Neural progenitor cell (in vitro differentiated cells): ENCODE measurements around the gene ECSIT. TPM values are rescaled to one million over a fixed set of nuclear protein-coding genes. Genes with fewer than 3 reads are reported as not detected.
"Not testable (repeated sequence)": the region's sequence is repeated elsewhere in the genome, so short reads cannot be mapped to it uniquely, and the experiment has no call there.

Experiments used
- DNase-seq: peaks from one replicate; pipeline ENCODE4 v3.0.0-alpha.2; 2016; ENCODE audit warnings: low spot score
- H2AFZ ChIP-seq: fragments of 200-600 bp; sonication (generic); replicated peaks from 2 replicates; pipeline ENCODE4 v1.6.1; 2016; ENCODE audit warnings: antibody characterized with exemption
- H3F3A ChIP-seq: fragments of 200-600 bp; sonication (generic); 2 replicates; pipeline ENCODE4 v1.6.1; 2016; ENCODE audit warnings: antibody characterized with exemption, low read depth
- H3K27ac ChIP-seq: fragments of 200-600 bp; sonication (generic); 2 replicates; pipeline ENCODE4 v1.5.1; 2016; ENCODE audit warnings: mild to moderate bottlenecking
- H3K27me3 ChIP-seq: fragments of 200-600 bp; sonication (generic); 2 replicates; pipeline ENCODE4 v1.6.1; 2016; ENCODE audit warnings: mild to moderate bottlenecking, moderate library complexity
- H3K36me3 ChIP-seq: fragments of 200-600 bp; sonication (generic); 2 replicates; pipeline ENCODE4 v1.5.1; 2016
- H3K4me1 ChIP-seq: fragments of 200-600 bp; sonication (generic); 2 replicates; pipeline ENCODE4 v1.6.1; 2016; ENCODE audit warnings: mixed run types
- H3K4me2 ChIP-seq: fragments of 200-600 bp; sonication (generic); 2 replicates; pipeline ENCODE4 v1.6.1; 2016
- H3K4me3 ChIP-seq: fragments of 200-600 bp; sonication (generic); 2 replicates; pipeline ENCODE4 v1.5.1; 2016
- H3K79me2 ChIP-seq: fragments of 200-600 bp; sonication (generic); 2 replicates; pipeline ENCODE4 v1.6.1; 2016; ENCODE audit warnings: low read depth
- H3K9ac ChIP-seq: fragments of 200-600 bp; sonication (generic); 2 replicates; pipeline ENCODE4 v1.6.1; 2016
- H3K9me3 ChIP-seq: fragments of 200-600 bp; sonication (generic); 2 replicates; pipeline ENCODE4 v1.5.1; 2016; ENCODE audit warnings: low read depth
- H4K20me1 ChIP-seq: fragments of 200-600 bp; sonication (generic); 2 replicates; pipeline ENCODE4 v1.6.1; 2016; ENCODE audit warnings: low read depth
- H3K27ac Mint-ChIP-seq: 3 replicates; pipeline ENCODE4 v1.8.0; 2021; ENCODE audit warnings: mixed read lengths
- H3K27me3 Mint-ChIP-seq: 2 replicates; pipeline ENCODE4 v1.8.0; 2022; ENCODE audit warnings: low read depth, mild to moderate bottlenecking, inconsistent platforms, moderate library complexity, mixed read lengths; ENCODE audit not compliant: insufficient read depth
- H3K36me3 Mint-ChIP-seq: 3 replicates; pipeline ENCODE4 v1.8.0; 2021; ENCODE audit warnings: mixed read lengths
- H3K4me1 Mint-ChIP-seq: 3 replicates; pipeline ENCODE4 v1.8.0; 2021; ENCODE audit warnings: mixed read lengths
- H3K4me3 Mint-ChIP-seq: 3 replicates; pipeline ENCODE4 v1.8.0; 2021; ENCODE audit warnings: mild to moderate bottlenecking, moderate library complexity, mixed read lengths
- H3K9me3 Mint-ChIP-seq: 3 replicates; pipeline ENCODE4 v1.8.0; 2020; ENCODE audit warnings: mixed read lengths
- CTCF ChIP-seq: fragments of 200-600 bp; sonication (generic); IDR thresholded peaks from 2 replicates; pipeline ENCODE4 v1.5.1; 2017; ENCODE audit warnings: antibody characterized with exemption, mild to moderate bottlenecking
- EZH2 ChIP-seq: fragments of 200-600 bp; sonication (generic); IDR thresholded peaks from 2 replicates; pipeline ENCODE4 v1.6.1; 2017; ENCODE audit warnings: antibody characterized with exemption, mild to moderate bottlenecking, moderate library complexity
- EZH2phosphoT487 ChIP-seq: fragments of 200-600 bp; sonication (generic); IDR thresholded peaks from 2 replicates; pipeline ENCODE4 v1.6.1; 2017; ENCODE audit warnings: antibody characterized with exemption
- total RNA-seq: library from RNA; depleted of rRNA; stranded (reverse); fragments of >200 nt; gene quantifications from 2 replicates; pipeline ENCODE4 v1.2.3, GENCODE V29; 2015; ENCODE audit warnings: low replicate concordance

ECSIT gene
- total RNA-seq, 1 donor from 2014 or later: 9.4 TPM

- Histone ChIP-seq H3K27ac (no peak overlapping the region), H2AFZ (no peak overlapping the region), H3K79me2 (no peaks in the 10 kb centered on the region), H3K27me3 (peaks cover 18% of the 10 kb centered on the region), H3K36me3 (no peaks in the 10 kb centered on the region), H3K4me1 (no peaks in the 10 kb centered on the region), H3F3A (no peaks in the 10 kb centered on the region), H3K4me3 (no peak overlapping the region), H4K20me1 (no peaks in the 10 kb centered on the region), H3K4me2 (no peak overlapping the region), H3K9me3 (no peaks in the 10 kb centered on the region), H3K9ac (no peak overlapping the region)
- no peak for TF ChIP-seq EZH2
- TF ChIP-seq EZH2phosphoT487: no peak
- TF ChIP-seq CTCF: no peak
- Mint-ChIP-seq H3K36me3 (no peaks in the 10 kb centered on the region), H3K4me3 (no peak overlapping the region), H3K27me3 (peaks cover 8% of the 10 kb centered on the region), H3K4me1 (peaks cover 6% of the 10 kb centered on the region), H3K9me3 (no peaks in the 10 kb centered on the region), H3K27ac (no peak overlapping the region)
- no peak for DNase-seq
Measured at GRCh38 chr19:11574689-11575088, 45.8 kb upstream of the ECSIT start.

DNA sequence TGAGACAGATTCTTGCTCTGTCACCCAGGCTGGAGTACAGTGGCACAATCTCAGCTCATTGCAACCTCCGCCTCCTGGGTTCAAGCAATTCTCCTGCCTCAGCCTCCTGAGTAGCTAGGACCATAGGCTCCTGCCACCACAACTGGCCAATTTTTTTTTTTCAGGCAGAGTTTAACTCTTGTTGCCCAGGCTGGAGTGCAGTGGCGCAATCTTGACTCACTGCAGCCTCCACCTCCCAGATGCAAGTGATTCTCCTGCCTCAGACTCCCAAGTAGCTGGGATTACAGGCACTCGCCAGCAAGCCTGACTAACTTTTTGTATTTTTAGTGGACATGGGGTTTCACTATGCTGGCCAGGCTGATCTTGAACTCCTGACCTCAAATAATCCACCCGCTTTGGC lies 44.8 kb upstream of the ECSIT start:
- H3K27ac ChIP-seq, H4K20me1 ChIP-seq, H2AFZ ChIP-seq, H3K9ac ChIP-seq, DNase-seq, H3K4me3 ChIP-seq, H3K79me2 ChIP-seq, H3K4me1 Mint-ChIP-seq, H3K4me2 ChIP-seq, H3K4me3 Mint-ChIP-seq, H3K27me3 Mint-ChIP-seq, H3K36me3 Mint-ChIP-seq, H3K36me3 ChIP-seq, H3K27me3 ChIP-seq, H3K27ac Mint-ChIP-seq, H3K4me1 ChIP-seq, H3F3A ChIP-seq, H3K9me3 ChIP-seq, H3K9me3 Mint-ChIP-seq: not testable (repeated sequence)

DNA sequence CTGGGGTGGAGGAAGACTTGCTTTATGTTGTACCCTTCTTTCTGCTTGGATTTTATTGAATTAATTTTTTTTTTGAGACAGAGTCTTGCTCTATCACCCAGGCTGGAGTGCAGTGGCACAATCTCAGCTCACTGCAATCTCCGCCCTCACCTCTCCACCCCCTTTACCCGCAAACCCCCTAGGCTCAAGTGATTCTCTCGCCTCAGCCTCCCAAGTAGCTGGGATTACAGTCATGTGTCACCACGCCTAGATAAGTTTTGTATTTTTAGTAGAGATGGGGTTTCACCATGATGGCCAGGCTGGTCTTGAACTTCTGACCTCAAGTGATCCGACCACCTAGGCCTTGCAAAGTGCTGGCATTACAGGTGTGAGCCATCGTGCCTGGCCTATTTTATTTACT lies 44.4 kb upstream of the ECSIT start:
- H3K4me3 Mint-ChIP-seq, H3K9me3 Mint-ChIP-seq, H3K36me3 Mint-ChIP-seq, H3K27me3 Mint-ChIP-seq, H3K27me3 ChIP-seq, H3K79me2 ChIP-seq, H2AFZ ChIP-seq, H3K27ac Mint-ChIP-seq, H3K9ac ChIP-seq, H3K9me3 ChIP-seq, H4K20me1 ChIP-seq, H3K4me3 ChIP-seq, DNase-seq, H3K4me2 ChIP-seq, H3F3A ChIP-seq, H3K4me1 ChIP-seq, H3K4me1 Mint-ChIP-seq, H3K36me3 ChIP-seq, H3K27ac ChIP-seq: not testable (repeated sequence)

DNA sequence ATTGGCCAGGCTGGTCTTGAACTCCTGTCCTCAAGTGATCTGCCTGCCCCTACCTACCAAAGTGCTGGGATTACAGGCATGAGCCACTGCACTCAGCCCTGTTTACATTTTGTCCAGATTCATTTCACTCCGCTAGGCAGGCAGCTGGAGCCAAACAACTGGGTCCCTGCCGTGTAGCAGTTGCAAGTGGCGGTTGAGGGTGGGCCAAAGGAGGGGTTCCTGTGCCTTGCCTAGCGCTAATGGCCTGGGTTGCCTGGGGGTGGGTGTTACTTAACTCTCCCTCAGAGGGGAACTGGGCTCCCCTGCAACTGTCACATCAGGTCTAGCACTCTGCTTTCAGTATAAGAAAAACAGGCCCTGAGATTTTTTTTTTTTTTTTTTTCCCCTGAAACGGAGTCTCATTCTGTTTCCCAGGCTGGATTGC lies 41.1 kb upstream of the ECSIT start:
- Mint-ChIP-seq H3K4me3 (no peak overlapping the region), H3K27ac (peak overlapping the region; percentile 25)

More for the DNA sequence above, 41.1 kb upstream of the ECSIT start:
- H3K4me1 Mint-ChIP-seq: no peaks in the 10 kb centered on the region
- Histone ChIP-seq H3K9me3 (no peaks in the 10 kb centered on the region), H2AFZ (no peak overlapping the region), H3K27ac (no peak overlapping the region), H3K9ac (no peak overlapping the region), H3F3A (no peaks in the 10 kb centered on the region), H3K4me2 (no peak overlapping the region), H3K4me3 (no peak overlapping the region), H4K20me1 (no peaks in the 10 kb centered on the region), H3K4me1 (no peaks in the 10 kb centered on the region), H3K36me3 (no peaks in the 10 kb centered on the region), H3K79me2 (no peaks in the 10 kb centered on the region), H3K27me3 (no peaks in the 10 kb centered on the region)
- DNase-seq: peak; percentile 23
- H3K27me3 Mint-ChIP-seq: peaks cover 2% of the 10 kb centered on the region
- TF ChIP-seq CTCF (no peak), EZH2 (no peak), EZH2phosphoT487 (no peak)
- H3K9me3 Mint-ChIP-seq: no peaks in the 10 kb centered on the region
- H3K36me3 Mint-ChIP-seq: no peaks in the 10 kb centered on the region
